Esophagus (tissue), 2 donors: Measurements from ENCODE around the gene WIZ. TPM values are rescaled to one million over a fixed set of nuclear protein-coding genes. Genes with fewer than 3 reads are reported as not detected.

ENCODE experiments used
- H3K27ac ChIP-seq, 2 donors: one replicate each; pipeline ENCODE4 v1.5.1; 2013; ENCODE audit warnings: low read depth in 2 of 2, mild to moderate bottlenecking in 2 of 2, inconsistent platforms in 1 of 2, low read length in 1 of 2, moderate library complexity in 1 of 2
- H3K27me3 ChIP-seq, 2 donors: one replicate each; pipeline ENCODE4 v1.6.1; 2013; ENCODE audit warnings: low read length in 2 of 2, control low read depth in 1 of 2, mild to moderate bottlenecking in 1 of 2; ENCODE audit not compliant: insufficient read depth in 2 of 2, control insufficient read depth in 1 of 2
- H3K36me3 ChIP-seq, 2 donors: one replicate each; pipeline ENCODE4 v1.6.1; 2013; ENCODE audit warnings: low read length in 1 of 2; ENCODE audit not compliant: control insufficient read depth in 2 of 2, insufficient read depth in 2 of 2
- H3K4me1 ChIP-seq, 2 donors: one replicate each; pipeline ENCODE4 v1.6.1; 2013; ENCODE audit warnings: low read length in 1 of 2; ENCODE audit not compliant: control insufficient read depth in 2 of 2, insufficient read depth in 2 of 2
- H3K4me3 ChIP-seq, 2 donors: one replicate each; pipeline ENCODE4 v1.5.1; 2013; ENCODE audit warnings: low read length in 2 of 2, mild to moderate bottlenecking in 2 of 2, low read depth in 1 of 2, moderate library complexity in 1 of 2
- H3K9me3 ChIP-seq, 2 donors: one replicate each; pipeline ENCODE4 v1.6.1; 2013; ENCODE audit warnings: mild to moderate bottlenecking in 2 of 2, low read depth in 1 of 2, low read length in 1 of 2, moderate library complexity in 1 of 2; ENCODE audit not compliant: control insufficient read depth in 2 of 2, insufficient read depth in 1 of 2
- WGBS, 2 donors: extraction: QIAGEN DNeasy Blood & Tissue Kit; methylation state at CpG; one replicate each; pipeline ENCODE4 v1.1.7; 2013; 5-methylcytosine and 5-hydroxymethylcytosine counted together
- polyA plus RNA-seq, 2 donors: library from polyadenylated mRNA; stranded (reverse); fragments of 200-250 nt; gene quantifications; one replicate each; pipeline ENCODE4 v1.2.3, GENCODE V29; 2013
- donor health status: healthy with polysubstance abuse.
- donor health status: Bipolar disorder and iron deficiency.

WIZ gene
- polyA plus RNA-seq, 2 donors: 17.4 to 17.5 TPM

DNA sequence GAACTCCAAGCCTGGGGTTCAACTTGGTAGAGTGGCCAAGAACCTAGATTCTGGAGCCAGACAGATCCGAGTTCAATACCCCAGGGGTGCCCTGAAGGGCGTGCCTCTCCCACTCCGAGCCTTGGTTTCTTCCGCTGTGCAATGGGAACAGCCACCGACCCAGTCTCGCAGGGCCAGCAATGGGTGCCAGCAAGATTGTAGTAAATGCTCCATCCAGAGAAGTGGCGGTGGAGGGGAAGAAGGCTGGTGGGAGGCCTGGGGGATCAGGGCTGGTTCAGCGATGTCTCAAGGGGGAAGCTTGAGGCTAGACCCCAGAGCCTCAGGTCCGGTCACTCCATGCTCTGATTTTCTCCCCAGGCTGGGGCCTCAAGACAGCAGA lies 4.5 kb downstream of the WIZ start:
- 88 to 91% methylated on average over 9 of the region's 9 CpGs for WGBS, 2 donors
- Histone ChIP-seq H3K27me3 (no peaks in the 10 kb centered on the region), H3K4me1 (peaks cover 2 to 5% of the 10 kb centered on the region in 2 donors), H3K36me3 (no peaks in the 10 kb centered on the region), H3K4me3 (no peak overlapping the region), H3K27ac (no peak overlapping the region), H3K9me3 (no peaks in the 10 kb centered on the region)

DNA sequence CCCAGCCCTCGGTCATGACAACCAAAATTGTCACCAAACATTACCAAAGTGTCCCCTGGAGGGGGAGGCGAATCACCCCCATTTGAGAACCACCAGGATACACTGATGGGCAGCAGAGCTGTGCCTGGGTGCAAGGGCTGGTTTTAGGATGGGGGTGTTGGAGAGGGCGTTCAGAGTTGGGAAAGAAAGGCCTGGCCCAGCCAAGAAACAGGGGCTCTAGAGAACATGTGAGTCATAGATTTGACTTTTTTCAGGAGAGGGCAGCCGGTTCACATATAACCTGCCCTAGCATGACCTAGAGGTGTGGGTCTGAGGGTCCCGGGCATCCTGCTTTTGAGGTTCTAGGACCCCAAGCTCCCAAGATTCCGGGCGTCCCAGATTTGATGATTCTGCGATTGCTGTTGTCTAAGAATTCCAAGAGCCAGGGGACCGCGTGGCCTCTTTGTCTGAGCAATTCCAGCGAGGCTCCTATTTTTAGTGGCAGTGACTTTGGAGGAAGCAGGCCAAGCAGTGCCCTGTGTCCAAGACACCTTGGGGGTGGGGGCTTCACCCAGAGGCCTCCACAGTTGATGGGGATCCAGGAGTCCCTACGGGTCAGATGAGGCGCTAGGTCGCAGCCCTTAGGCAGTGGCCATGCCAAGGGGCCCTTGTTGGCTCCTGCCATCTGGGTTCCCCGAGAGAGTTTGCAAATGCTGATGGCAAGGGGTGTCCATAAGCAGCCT lies 5.1 kb downstream of the WIZ start:
- peaks cover 0 to 5% of the 10 kb centered on the region in 2 donors for H3K4me1 ChIP-seq
- 85 to 91% methylated on average over 15 of the region's 15 CpGs for WGBS, 2 donors
- no peaks in the 10 kb centered on the region for H3K36me3 ChIP-seq
- no peaks in the 10 kb centered on the region for H3K27me3 ChIP-seq
- H3K4me3 ChIP-seq: no peak overlapping the region
- no peaks in the 10 kb centered on the region for H3K9me3 ChIP-seq
- H3K27ac ChIP-seq: no peak overlapping the region

DNA sequence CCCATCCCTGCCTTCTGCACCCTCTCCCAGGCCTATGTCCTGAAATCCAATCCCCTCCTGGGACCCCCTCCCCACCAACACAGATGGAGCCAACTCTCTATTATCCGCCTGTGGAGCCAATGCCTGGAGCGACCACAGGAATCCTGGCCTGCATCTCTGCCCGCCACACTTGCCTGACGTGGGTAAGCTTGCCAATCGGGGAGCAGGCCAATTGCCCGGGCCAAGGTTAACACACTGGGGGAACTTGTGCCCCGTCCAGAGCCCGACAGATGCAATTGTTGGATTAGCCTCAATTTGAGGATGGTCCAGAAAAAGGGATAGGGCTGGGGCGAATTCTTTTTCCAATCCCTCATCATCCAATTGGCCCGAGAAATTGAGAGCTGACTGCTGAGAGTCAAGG lies 5.9 kb downstream of the WIZ start:
- H3K27me3 ChIP-seq: no peaks in the 10 kb centered on the region
- WGBS, 2 donors: 40 to 49% methylated on average over 10 of the region's 10 CpGs
- H3K27ac ChIP-seq: no peak overlapping the region
- H3K4me3 ChIP-seq: no peak overlapping the region
- no peaks in the 10 kb centered on the region for H3K9me3 ChIP-seq
- no peaks in the 10 kb centered on the region for H3K4me1 ChIP-seq
- H3K36me3 ChIP-seq: no peaks in the 10 kb centered on the region

DNA sequence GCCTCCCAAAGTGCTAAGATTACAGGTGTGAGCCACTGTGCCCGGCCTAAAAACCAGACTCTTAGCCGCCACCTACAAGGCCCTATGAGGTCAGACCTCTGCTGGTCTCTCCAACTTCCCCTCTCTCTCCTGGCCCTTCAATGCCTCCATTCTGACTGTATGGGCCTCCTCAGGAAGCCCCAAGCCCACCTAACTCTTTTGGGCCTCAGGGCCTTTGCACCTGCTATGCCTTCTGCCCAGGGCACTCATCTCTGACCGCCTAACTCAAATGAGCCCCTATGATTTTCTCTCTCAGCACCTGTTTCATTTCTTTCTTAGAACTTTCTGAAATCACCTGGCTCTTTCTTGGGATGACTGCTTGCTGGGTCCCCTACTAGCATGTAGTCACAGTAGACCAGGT lies 6.4 kb downstream of the WIZ start:
- H3K9me3 ChIP-seq: no peaks in the 10 kb centered on the region
- H3K36me3 ChIP-seq: no peaks in the 10 kb centered on the region
- WGBS, 2 donors: 94 to 97% methylated on average over 3 of the region's 3 CpGs
- H3K4me1 ChIP-seq: no peaks in the 10 kb centered on the region
- no peaks in the 10 kb centered on the region for H3K27me3 ChIP-seq
- no peak overlapping the region for H3K27ac ChIP-seq
- no peak overlapping the region for H3K4me3 ChIP-seq

DNA sequence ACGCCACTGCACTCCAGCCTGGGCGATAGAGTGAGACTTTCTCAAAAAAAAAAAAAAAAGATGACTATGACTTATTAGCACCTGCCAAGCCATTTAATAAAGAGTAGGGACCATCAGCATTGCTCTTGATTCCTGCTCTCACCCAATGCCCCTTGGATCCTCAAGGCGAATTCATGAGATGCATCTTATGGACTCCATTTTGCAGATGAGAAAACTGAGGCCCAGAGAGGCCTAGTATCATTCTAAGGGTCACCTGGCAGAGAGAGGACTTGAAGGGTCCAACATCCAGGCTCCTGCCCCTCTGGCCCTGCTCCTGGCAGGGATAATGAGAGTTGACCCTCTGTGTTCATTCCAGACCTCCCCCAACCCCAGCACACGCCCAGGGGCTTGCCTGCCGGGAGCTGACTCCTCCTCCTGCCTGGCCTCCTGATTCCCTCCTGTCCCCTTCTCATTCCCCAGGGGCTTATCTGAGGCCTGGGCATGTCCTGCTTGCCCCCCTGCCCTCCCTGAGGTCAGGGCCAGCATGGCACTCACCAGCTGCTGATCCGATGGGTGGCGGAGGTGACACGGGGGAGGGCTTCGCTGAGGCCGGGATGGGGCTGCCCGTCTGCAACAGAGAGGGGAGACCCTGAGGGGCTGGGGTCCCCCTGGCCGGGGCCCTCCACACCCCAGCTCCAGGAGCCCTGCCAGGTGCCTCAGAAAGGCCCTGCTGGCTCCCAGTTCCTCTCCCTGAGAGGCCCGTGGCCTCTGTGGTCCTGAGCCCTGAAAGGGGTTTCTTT lies 7.4 kb downstream of the WIZ start:
- no peaks in the 10 kb centered on the region for H3K36me3 ChIP-seq
- no peaks in the 10 kb centered on the region for H3K4me1 ChIP-seq
- WGBS, 2 donors: 87 to 88% methylated on average over 12 to 13 of the region's 13 CpGs

DNA sequence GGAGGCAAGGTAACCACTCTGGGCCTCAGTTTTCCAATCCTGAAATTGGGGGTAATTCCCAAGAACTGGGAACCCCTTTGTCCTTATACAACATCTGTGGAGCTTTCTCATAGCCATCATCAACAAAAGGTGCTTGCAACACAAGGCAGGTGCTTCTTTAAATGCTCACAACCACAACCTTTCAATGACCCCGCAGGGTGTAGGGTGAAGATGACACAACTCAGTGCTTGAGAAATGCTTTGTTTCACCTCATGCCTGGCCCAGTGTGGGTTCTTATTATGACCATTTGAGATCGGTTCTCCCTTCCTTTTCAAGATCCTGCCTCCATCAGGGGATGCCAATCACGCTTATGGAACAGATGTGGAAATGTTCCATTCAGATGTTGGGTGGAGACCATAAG lies 8.4 kb downstream of the WIZ start:
- 84 to 89% methylated on average over 3 of the region's 3 CpGs for WGBS, 2 donors
- Histone ChIP-seq H3K4me1 (no peaks in the 10 kb centered on the region), H3K4me3 (no peak overlapping the region), H3K36me3 (no peaks in the 10 kb centered on the region), H3K9me3 (no peaks in the 10 kb centered on the region), H3K27me3 (no peaks in the 10 kb centered on the region), H3K27ac (no peak overlapping the region)

More for the DNA sequence above, 7.4 kb downstream of the WIZ start:
- no peaks in the 10 kb centered on the region for H3K9me3 ChIP-seq
- no peak overlapping the region for H3K27ac ChIP-seq
- no peaks in the 10 kb centered on the region for H3K27me3 ChIP-seq
- no peak overlapping the region for H3K4me3 ChIP-seq

DNA sequence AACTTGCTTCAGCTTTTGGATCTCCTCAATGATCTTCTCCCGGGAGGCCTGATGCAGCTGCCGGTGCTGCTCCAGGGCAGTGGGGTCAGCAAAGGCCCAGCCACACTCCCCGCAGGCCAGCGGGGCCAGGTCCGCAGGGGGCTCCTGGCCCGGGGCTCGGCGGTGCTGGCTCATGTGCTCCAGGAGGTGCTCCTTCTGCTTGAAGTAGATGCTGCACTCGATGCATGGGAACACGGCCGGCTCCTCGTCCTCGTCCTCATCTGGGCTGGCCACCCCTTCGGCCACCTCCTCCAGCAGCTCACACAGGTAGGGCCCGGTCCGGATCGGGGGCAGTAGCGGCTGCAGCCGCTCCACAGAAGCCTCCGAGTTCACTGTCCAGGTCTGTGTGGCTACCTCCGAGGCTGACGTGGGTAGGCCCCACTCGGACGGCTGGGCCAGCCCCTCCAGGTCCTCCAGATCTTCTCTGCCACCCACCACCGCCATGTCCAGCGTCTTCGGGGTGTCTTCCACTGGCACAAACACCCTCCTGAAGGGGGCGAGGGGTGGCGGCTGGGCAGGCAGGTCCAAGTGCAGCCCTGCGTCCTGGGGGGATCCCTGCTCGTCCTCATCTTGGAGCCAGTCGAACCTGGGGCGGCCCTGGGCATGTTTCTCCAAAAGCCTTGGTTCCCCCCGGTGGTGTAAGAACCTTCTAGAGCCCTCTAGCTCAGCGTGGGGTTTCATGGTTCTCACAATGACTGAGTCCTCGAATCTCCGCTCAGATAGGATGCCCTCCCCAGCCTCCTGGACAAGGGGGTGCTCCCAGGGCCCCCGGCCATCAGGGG lies 9.7 kb downstream of the WIZ start:
- WGBS, 2 donors: 92 to 93% methylated on average over 35 to 38 of the region's 38 CpGs
- no peaks in the 10 kb centered on the region for H3K9me3 ChIP-seq
- H3K27me3 ChIP-seq: no peaks in the 10 kb centered on the region
- H3K36me3 ChIP-seq: no peaks in the 10 kb centered on the region
- H3K27ac ChIP-seq: no peak overlapping the region
- H3K4me3 ChIP-seq: no peak overlapping the region
- H3K4me1 ChIP-seq: no peaks in the 10 kb centered on the region

DNA sequence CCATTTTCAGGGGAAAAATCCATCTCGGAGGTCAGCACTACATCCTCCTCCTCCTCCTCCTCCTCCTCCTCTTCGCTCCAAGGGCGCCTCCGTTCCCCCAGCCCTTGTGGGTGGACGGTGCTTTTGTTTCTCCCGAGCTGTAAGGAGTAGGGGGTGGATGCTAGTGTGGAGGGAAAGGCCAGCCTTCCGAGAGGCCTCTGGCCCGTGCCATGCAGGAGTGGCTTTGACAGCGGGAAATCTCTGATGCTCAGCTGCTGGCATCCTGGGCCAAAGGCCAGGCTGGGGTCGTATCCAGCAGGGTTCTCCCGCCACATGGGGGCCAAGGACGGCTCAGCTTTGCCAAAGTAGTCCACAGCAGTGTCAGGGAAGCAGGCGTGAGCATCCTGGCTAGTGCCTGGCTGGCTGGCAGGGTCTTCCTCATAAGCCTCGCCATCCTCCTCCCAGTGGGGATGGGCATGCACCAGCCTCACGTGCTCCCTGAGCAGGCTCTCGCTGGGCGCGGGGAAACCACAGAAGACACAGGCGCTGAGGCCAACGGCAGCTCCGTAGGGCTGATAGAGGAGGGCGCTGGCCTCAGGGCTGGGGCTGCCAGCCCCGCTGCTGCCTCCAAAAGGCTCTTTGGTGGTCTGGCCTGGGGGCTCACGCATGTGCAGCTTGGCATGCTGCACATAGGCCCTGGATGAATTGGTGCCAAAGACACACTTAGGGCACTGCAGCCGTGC lies 10.5 kb downstream of the WIZ start:
- WGBS, 2 donors: 77 to 80% methylated on average over 25 of the region's 25 CpGs
- no peak overlapping the region for H3K27ac ChIP-seq
- H3K9me3 ChIP-seq: no peaks in the 10 kb centered on the region

DNA sequence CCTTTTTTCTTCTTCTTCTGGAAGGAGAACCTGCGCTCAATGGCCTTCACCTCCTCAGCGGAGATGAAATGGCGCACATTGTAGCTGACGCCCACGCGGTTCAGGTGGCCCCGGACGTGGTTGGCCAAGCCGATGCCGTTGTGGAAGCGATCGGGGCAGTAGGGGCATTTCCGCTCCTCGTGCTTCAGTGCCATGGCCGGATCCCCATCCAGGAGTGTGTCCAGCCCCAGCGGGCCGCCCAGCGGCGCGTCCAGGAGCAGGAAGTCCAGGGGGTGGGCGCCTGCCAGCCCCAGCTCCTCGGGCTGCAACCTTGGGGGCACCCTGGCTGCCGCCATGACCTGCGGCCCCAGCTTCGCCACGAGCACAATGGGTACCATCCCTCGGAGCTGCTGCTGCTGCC lies 11.2 kb downstream of the WIZ start:
- no peak overlapping the region for H3K4me3 ChIP-seq
- no peaks in the 10 kb centered on the region for H3K4me1 ChIP-seq
- no peaks in the 10 kb centered on the region for H3K9me3 ChIP-seq
- no peak overlapping the region for H3K27ac ChIP-seq
- H3K27me3 ChIP-seq: no peaks in the 10 kb centered on the region
- 94 to 95% methylated on average over 27 of the region's 27 CpGs for WGBS, 2 donors
- no peaks in the 10 kb centered on the region for H3K36me3 ChIP-seq

More for the DNA sequence above, 10.5 kb downstream of the WIZ start:
- Histone ChIP-seq H3K4me1 (no peaks in the 10 kb centered on the region), H3K4me3 (no peak overlapping the region), H3K36me3 (no peaks in the 10 kb centered on the region), H3K27me3 (no peaks in the 10 kb centered on the region)
